HG02884 (cell line): ENCODE data around the gene FBXO9.
"Not testable (repeated sequence)": the region's sequence is repeated elsewhere in the genome, so short reads cannot be mapped to it uniquely, and the experiment has no call there.

ENCODE experiments used
- ATAC-seq: cut with Tn5 transposase; IDR thresholded peaks from one replicate; pipeline ENCODE4 v1.9.1; 2021; ENCODE audit warnings: mild to moderate bottlenecking, moderate library complexity; ENCODE audit not compliant: unreplicated experiment

The FBXO9 gene

DNA sequence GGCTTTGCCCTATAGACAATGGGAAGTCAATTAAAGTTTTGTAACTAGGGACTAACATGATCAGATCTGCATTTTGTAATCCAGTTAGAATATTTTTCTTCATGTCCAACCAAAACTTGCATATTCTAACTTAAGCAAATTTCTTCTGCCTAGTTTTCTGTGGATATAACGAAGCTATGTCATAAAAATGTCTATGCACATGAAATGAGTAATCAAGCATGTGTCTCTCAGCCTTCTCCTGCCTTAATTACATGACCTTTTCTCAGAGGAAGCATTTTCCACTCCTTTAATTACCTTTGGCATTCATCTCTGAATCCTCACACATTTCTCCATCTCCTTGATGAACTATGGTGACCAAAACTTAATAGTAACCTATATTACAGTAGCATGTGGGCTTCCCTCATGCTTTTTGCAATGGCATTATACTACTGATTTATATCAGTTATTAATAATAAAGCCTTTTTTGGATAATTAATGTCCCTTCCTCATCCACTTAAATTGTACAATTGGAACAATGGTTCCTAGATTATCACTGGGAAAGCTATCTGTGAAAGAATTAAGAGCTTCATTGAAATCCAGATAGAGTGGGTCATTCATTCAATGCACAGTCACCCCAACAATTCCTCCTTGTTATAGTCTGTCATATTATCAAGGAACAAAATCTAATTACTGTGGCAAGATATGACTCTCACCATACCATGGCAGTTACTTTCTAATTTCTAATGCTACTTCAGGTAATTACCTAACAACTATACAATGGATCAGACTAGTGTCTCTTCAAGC lies 19.1 kb upstream of the FBXO9 start:
- no peak for ATAC-seq

GRCh38 chr6:53048431-53049195 lies 16.6 kb upstream of the FBXO9 start:
- peak; percentile 87 for ATAC-seq

GRCh38 chr6:53049415-53049814 lies 15.8 kb upstream of the FBXO9 start:
- no peak for ATAC-seq

- not testable (repeated sequence) for ATAC-seq
These were observed 13.1 kb upstream of the FBXO9 start for GRCh38 chr6:53052152-53052551.

- ATAC-seq = no peak
These were observed 10.7 kb upstream of the FBXO9 start for GRCh38 chr6:53054532-53054931.

DNA sequence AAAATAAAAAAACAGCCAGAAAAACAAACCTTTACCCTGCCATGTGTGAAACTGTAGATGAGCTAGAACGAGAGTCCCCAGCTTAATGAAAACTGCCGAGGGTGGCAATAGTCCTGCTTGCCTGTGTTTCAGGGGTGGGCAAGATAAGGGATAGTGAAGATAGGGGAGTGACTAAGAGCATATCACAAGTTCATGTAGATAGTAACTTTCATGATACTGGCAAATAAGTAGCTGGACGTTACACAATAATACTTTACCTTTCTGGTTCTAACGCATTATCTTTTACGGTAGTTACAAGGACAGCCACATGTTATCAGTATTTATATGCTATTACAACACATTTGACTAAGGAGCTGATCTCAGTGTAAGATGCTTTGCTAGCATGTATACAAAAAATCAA lies 9.3 kb upstream of the FBXO9 start:
- ATAC-seq = no peak

GRCh38 chr6:53056273-53056672 lies 8.9 kb upstream of the FBXO9 start:
- no peak for ATAC-seq

DNA sequence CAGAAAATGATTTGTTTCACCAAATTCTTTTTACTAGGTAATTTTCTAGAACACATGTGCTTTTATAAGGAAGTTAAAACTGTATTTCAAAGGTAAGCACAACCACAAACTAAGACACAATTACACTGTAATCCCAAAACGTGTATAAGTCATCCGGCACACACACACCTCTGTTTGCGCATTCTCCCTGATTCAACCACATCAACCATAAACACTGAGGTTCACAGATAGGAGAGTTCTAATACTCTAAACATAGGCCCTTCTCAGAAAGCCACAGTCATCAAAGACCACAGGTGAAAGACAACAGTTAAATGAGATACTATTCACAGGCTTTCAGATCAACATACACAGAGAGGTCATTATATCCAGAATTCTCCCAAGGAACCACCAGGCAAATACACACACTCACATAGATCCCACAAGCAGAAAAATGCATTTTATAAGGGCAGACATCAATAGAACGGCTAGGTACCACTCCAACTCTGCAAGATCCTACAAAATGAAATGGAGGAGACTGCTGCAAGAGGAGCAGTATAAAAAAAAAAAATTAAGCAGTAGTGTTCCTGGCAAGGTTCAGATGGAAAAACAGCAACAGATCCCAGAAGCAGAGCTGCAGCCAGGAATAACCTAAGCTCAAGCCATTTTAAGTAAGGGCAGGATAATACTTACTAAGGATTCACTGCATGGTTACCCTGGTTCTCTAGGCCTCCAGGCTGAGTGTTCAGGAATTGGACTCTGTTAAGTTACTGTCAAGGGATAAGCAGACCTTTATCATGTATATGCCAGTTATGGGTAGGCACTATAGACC lies 6.6 kb upstream of the FBXO9 start:
- no peak for ATAC-seq

GRCh38 chr6:53059648-53060589 lies 5.3 kb upstream of the FBXO9 start:
- ATAC-seq = no peak

DNA sequence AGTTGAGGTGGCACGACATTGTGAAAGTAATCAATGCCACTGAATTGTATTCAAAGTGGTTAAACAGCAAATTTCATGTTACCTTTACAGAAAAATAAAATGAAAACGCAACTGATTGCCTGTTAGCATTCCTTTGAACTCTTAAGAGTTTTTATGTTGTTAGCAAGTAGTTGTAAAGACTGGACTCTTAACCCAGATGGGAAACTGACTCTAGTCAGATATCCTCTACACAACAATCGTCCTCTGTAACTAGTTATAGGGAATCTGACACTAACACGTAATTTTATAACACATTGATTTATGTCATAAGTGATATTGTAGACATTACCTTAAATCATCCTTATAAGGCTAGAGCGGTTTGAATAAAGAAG lies 3.0 kb upstream of the FBXO9 start:
- ATAC-seq = no peak

- not testable (repeated sequence) for ATAC-seq
These were observed 949 bp upstream of the FBXO9 start for GRCh38 chr6:53064255-53064654.

DNA sequence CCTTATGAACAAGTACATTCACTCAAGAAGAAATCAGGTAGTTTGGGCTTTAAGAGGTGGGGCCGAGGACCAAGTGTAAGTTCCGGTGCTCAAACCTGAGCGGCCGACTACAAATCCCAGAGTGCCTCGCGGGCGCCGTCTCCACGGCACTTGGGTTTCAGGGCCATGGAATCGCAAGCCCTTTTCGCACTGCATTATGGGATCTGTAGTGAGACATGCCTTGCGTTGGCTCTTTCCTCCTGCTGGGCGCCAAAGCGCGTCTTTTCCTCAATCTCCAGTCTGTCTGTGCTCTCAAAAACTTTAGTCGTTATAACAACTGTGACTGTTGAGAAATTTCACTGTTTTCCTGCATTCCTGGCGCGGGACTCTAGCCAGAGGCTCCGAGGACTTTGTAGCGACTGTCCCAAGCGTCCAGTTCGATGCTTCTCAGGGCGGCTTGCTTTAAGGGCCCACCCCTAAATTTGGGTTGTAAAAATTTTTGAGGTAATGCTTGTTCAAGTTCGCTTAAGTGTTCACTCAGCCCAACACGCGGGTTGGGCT lies 408 bp upstream of the FBXO9 start:
- ATAC-seq = peak; percentile 65

DNA sequence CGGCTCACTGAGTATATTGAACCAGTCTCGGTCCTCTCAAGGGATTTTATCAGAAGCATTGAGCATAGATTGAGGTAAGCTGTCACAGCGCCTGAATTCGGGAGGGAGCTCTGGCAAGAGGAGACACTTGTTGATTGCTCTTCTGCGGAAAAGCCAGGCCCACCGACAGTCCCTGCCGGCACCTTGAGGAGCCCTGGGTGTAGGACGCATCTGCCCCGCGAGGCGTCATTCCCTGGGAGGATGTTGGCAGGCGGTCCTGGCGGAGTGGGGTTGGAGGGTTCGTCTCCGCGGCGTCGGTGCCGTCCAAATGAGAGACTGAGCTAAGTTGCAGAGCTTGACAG lies 843 bp downstream of the FBXO9 start:
- no peak for ATAC-seq

DNA sequence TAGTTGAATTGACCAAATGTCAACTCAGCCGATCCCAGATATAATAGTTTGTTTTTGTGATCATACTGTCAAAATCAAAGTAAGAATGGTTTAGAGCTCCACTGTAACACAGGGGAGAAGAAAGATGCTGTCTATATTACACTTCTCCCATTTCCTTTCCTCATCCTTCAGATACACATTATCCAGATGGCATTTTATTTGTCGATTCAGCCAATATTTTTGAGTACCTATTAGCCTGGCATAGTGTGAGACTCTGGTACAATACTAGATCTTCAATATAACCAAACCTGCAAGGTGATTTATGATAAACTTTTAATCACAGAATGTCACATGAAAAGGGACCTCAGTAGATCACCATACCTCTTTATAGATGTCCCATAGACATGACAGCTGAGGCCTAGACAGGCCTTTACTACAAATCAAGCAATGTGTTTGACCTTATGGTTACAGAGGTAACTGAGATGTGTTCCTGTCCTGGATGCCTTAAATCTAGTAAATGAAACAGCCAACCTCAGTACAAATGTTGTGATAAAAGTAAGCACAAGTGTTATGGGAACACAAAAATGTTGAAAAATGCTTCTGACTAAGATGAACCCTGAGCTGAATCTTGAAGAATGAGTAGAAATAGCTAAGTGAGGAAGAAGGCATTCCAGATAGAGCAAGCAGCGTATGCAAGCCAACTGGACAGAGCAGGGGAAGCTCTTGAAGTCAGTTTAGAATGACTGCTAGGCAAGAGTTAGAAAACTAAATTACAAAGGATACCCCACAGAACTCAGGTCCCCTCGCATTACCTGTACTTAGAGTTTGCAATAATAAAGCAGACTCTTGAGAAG lies 1.9 kb downstream of the FBXO9 start:
- no peak for ATAC-seq

- no peak for ATAC-seq
These were observed 2.7 kb downstream of the FBXO9 start for GRCh38 chr6:53067849-53068361.

DNA sequence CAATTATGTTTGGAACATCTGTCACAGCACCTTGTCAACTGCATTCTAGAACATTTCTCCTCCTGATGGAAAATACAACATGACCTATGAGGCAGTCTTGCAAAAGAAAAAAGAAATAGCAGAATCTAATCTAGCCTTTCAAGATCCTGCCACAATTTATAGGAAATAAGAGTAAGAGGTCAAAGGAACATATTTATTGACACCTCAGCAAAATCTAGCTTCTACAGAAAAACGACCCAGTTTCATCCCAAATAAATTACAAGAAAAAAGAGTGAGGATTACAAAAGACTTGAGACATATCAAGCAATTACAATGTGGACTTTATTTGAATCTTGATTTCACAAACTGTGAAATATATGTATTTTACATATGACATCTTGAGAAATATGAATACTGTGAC lies 4.2 kb downstream of the FBXO9 start:
- no peak for ATAC-seq

DNA sequence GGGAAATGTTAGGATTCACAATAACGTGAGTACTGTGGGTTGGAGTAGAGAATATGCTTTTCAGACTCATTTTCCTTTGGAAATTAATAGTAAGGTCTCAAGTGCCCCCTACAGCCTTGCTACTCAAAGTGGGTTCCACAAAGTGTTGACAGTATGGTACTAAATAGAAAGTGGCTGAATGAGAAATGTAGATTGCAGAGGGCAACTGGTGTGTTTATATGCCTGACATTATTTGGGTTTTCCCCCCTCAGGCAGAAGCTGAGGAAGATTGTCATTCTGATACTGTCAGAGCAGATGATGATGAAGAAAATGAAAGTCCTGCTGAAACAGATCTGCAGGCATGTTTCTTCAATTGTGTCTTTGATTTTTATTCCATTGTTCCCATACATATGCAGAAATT lies 5.6 kb downstream of the FBXO9 start:
- ATAC-seq = peak; percentile 91

- no peak for ATAC-seq
These were observed 9.1 kb downstream of the FBXO9 start for GRCh38 chr6:53074347-53074746.

DNA sequence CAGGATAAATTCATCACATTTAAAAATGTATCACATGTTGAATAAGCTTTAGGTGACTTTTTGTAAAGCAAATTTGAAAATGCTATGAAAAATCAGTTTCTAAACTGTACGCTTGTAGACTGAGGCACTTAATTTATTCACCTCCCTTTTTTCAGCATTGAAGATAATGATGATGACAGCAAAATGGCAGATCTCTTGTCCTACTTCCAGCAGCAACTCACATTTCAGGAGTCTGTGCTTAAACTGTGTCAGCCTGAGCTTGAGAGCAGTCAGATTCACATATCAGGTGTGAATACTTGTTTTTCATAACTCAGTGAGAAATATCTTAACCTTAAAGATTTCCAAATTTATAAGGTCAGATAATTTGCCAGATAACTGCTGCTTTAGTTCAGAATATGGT lies 15.6 kb downstream of the FBXO9 start:
- no peak for ATAC-seq
